HS-27A (cell line): Measurements from ENCODE around the gene SEMA4C.
"Not testable (repeated sequence)": the region's sequence is repeated elsewhere in the genome, so short reads cannot be mapped to it uniquely, and the experiment has no call there.

Experiments used
- DNase-seq: peaks from one replicate; pipeline ENCODE4 v3.0.0-alpha.2; 2012; ENCODE audit warnings: low read depth, missing footprints

Gene SEMA4C

DNA sequence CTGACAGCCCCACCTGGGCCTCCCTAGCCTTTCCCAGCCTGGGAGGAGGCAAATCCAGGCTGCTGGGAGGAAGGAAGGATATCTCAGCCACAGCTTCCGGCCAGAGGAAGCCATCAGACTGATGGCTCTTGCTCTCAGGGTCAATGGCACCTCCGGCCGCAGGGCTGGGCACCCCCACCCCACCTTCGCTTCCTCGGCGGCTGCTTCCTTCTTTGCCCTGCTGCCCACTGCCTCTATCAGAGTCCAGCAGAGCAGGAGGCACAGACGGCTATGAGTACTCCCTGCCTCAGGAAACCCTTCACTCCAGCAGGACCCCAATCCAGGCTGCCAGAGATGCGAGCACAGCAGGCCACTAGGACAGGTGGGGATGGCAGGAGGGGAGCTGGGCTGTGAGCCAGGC lies 3.3 kb downstream of the SEMA4C start:
- no peak for DNase-seq

DNA sequence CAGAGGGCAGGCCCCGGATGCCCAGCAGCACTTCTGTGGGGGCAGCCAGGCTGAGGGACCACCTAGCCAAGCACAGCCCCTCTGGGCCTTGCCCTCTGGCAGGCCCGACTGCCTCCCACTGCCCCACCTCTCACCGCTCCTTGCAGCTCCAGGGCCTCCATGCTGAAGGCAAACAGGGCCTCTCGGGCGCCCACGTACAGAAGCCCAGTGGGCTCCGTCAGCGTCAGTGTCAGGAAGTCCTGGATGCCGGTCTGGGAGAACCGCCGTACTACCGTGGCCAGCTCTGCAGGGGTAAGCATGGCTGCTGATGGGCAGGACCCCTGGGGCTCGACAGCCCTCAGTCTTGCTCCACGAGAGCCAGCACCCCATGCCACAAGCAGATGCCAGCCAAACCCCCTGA lies 3.7 kb downstream of the SEMA4C start:
- DNase-seq: no peak

DNA sequence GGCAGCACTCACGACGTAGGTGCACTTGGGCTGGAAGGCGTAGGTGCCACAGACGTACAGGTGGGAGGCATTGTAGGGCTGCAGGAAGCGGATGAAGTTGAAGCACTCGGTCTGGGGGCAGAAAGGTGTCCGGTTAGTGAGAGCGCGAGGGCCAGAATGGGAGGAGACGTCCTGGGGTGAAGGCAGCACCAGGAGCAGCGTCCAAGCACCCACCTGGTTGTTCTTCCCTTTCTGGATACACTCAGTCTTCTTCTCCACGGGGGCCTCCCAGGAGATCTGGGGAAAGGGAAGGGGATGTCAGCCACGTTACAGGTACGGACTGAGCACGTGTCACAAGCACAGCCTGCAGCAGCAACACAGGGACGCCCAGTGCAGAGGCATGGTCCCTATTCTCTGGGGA lies 4.2 kb downstream of the SEMA4C start:
- no peak for DNase-seq

DNA sequence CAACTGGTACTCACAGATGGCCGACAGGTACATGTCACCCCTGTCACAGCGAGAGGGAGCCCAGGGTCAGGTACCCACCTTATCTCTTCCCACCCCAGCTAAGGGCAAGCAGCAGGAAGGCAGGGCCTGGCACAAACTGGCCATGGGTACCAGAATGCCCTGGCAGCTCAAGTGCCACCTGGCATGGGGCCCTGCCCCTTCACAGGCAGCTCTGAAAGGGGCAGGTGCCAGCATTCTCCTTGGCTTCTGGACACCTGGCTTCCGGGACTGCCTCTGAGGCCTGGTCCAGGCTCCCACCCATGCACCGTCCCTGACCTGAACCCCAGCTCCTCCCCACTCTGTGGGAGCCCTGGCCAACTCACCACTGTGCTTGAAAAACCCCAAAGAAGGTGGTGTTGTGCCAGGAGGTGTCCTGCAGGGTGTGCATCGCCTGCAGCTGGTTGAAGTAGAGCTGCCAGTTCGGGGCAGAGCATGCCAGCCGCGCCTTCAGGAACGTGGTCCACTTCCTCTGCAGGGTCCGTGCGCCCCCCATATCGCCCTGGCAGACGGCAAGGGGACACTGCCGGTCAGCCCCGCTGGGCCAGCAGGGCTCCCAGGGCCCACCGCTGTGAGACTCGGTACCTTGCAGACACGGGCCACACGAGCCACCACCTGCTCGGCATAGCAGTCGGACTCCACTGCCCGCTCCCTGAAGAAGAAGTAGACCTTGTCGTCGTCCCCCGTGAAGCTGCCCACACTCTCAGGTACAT lies 5.4 kb downstream of the SEMA4C start:
- DNase-seq: no peak

DNA sequence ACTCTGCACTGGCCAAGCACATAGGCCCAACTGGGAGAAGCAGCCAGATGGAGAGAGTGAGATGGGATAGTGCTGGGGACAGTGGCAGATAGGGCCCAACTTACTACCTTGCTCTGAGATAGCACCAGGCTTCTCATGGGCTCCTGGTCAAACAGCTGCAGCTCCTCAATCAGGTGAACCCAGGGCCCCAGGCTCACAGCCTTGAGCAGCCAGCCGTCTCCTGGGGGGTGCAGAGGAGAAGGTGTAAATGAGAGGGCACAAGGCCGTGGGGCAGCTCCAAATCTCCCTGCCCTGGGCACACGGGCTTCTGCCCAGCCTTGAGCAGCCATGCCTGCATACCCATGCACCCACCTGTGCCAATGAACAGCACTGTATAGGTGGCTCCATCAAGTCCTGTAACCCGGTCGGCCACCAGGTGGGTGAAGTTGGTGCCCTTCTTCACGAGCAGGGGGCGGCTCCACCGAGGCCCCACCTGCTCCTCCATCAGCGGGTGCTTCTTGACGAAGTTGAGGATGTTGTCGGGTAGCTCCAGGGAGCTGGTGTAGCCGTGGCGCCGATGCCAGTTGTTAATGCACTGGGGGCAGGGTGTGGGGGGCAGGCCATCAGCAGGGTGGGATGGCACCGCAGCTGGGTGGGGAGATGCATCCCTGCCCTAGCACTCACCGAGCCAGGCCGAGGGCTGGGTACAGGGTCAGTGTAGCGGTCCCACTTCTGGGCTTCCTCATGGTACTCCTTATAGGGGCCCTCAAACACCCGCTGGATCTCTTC lies 6.1 kb downstream of the SEMA4C start:
- DNase-seq: no peak

DNA sequence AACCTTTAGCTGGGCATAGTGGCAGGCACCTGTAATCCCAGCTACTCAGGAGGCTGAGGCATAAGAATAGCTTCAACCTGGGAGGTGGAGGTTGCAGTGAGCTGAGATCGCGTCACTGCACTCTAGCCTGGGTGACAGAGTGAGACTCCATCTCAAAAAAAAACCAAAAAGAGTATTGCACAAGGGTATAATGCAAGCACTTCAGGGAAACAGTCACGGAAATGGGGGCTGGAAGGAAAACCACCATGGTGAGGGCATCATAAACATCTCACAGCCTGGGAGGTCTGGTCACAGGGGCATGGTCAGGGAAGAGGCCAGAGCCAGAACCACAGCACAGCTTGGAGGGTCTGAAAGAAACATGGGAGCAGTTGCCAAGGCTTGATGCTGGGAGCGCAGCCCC lies 6.8 kb downstream of the SEMA4C start:
- DNase-seq: not testable (repeated sequence)

DNA sequence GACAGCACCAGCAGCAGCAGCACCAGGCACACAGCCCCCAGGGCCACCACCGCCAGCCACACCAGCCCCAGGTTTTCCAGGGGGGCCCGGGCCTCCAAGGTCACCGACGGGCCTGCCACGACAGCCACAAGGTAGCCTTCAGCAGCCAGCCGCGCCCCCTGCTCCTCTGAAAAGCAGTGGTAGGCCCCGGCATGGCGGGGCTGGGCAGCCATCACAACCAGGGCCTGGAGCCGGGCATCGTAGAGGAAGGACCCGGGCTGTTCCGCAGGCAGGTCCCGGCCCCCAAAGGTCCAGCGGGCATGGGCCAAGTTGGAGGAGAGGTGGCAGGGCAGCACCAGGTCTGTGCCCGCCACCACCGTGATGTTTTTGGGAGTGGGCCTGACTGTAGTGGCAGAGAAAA lies 8.8 kb downstream of the SEMA4C start:
- DNase-seq: no peak

DNA sequence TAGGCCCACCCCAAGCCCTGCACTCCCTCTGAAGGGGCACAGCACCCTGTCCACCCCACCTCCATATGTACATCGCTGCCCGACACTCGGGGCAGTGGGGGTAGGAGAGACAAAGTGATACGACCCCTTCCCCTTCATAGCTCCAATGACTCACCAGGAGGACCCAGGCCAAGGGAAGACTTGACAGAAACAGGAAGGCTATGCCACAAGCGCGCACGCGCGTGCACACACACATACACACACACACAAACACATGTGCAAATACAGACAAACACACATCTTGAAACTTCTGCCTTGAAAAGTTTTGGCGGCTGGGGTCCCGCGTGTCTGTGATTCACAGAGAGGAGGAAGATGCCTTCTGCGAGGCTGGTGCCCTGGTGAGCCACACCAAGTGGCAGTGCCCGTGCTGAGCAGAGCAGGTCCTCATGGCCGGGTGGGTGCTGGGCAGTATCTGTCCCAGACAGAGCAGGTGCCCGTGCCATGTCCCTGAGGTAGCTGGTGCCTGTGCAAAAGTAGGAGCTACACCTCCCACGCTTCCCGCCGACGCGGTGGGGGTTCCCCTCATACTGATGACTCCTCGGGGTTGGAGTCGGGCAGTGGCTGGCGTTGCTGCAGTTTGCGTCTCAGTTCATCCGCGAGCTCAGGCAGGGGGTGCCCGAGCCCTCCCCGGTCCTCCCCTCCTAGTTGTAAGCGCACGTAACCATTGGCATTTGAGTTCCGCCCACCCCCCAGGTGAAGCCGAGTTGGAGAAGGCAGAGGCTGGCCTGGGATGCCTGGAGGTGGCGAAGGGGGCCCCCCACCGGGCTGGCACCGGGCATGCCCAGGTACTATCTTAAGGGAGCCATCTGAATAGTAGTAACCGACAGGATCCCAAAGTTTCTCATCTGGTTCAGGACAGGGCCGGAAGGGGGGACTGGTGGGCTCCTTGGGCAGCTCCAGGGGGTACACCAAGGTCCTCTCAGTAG lies 9.5 kb downstream of the SEMA4C start:
- no peak for DNase-seq

DNA sequence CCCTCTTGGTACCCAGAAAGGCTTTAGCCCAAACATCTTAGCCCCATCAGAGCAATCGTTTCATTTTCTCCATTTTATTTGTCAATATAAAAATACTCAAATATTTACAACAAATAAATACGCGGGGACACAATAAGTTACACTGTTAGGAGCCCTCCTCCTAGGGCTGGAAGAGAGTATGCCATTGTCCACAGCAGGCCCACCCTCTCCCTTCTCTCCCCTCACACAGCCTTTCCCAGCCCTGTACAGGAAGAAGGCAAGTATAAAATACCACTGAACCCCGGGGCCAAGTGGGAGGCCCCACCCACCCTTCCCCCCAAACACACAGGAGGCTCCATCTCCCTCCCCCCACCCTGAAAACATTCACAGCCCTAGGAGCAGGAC lies 10.2 kb downstream of the SEMA4C start:
- DNase-seq: no peak

DNA sequence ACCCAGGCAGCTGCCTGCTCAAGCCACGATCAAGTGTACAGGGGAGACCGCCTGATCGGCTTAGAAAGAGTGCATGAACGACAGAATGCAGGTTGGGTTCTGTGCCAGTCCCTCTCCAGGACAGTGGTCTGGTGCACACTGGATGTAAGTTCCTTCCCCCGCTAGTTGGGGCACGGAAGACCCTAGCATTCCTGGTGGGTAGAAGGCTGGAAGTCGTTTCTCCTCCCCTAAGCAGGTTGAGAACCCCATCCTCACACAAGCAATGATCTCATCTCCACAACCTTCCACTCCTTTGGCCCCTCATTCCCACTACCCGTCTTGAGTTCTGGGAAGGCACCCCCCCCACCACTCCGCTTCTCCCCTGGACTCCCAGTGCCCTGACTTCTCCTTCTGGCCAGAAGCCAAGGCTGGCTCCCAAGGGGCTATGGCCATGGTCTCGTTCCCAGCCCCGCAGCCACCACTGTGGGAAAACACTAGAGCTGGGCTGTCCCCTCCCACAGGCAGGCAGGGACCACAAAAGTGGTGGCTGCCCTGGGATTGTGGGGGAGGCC lies 10.7 kb downstream of the SEMA4C start:
- DNase-seq: no peak

DNA sequence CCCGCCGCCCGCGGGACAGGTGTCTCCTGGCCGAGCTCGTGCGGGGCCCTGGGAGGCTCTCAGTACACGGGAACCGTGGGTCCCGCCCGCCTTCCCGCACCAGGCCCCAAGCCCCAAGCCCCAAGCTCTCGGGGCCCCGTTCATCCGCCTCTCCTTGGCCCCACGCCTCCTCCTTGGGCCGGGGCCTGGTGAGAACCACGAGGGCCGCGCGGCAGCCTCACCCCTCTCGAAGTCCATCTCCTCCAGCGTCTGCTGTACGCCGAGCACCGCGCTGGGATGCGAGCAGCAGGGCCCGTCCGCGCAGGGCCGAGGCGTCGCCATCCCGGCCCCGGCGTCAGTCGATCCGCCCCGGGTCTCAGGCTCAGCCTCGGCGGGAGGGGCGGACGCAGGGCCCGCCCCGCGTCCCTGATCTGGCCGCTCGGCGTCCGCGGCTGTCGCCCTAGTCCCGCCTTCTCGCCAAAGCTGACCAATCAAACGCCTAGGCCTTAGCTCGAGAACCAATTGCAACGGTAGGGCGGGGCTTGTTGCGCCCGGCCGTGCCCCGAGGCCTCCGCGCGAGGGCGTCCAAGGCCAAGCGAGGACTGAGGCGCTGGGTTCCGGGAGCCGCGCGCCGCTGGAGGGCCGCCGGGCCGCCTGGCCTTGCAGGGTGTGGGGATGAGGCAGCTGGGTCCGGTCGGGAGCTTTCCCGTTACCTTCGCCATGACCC lies 12.1 kb downstream of the SEMA4C start, which contains the start of gene ANKRD39:
Gene ANKRD39, minus strand, starts transcription at position 350 of the 706 bp plus-strand sequence. Its CDS starts 29 bp downstream, at position 321.
- peak; percentile 97 for DNase-seq

DNA sequence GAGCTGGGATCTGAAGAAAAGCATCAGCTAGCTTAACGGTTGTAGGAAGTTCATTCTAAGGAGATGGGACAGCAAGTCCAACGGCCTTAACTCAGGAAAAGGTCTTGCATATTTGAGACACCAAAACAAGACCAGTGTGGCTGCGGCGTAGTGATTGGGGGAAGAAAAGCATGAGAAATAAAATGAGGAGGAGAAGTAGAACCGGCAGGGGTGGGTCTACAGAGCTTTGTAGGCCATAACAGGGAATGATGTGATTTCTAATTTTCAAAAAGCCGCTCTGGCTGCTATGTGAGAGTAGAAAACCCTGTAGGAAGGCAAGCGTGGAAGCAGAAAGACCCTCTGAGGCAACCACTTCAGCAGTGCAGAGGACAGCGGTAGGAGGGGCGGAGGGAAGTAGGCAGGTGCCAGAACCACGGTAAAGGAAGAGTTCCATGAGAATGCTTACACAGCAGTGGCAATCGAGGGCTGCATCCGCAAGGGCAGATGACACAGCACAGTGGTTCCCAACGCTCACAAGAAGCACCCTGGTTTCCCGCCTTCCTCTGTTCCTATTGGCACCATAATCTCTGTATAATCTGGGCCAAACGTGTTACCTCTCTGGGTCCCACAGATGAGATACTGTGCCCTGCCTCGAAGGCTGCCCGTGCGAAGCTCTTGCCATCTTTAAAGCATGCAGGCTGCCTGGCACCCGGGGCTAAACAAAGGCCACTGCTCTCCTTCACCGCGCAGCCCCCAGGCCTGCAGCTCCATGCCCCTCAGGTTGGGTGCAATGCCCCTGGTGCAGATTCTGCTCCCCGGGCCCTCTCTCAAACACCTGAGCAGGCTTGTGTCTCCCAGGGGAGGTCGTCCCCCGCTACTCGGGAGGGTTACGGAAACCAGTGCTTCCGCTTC lies 12.9 kb downstream of the SEMA4C start:
- no peak for DNase-seq

DNA sequence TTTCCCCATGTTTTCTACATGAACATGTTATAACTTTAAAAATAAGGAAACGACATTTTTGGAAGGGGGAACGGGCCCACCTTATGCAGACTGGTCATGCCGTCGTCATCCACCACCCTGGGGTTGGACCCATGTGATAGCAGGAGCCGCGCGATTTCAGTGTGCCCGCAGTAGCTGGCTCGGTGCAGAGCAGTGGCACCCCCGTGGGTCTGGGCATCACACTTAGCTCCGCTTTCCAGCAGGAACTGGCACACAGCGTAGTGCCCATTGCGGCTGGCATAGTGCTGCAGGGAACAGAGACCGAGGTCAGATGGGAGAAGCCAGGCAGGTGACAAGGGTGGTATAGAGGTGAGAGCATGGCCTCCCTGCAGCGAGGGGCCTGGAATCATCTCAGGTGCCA lies 16.6 kb downstream of the SEMA4C start:
- DNase-seq: no peak

DNA sequence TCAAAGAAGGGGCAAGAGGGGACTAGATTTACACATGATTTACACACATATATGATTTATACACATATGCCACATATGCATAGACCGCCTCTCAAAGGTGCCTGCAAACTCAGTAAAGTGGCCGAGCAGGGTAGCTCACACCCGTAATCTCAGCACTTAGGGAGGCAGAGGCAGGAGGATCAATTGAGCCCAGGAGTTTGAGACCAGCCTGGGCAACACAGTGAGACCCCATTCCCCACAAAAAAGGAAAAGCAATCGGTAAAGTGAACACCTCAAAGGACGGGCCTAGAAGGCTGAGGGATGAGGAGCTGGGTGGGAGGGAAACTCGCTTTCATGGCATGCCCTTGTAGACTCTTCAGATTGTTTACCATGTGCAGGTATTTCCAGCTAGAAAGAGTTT lies 17.2 kb downstream of the SEMA4C start:
- DNase-seq: no peak

DNA sequence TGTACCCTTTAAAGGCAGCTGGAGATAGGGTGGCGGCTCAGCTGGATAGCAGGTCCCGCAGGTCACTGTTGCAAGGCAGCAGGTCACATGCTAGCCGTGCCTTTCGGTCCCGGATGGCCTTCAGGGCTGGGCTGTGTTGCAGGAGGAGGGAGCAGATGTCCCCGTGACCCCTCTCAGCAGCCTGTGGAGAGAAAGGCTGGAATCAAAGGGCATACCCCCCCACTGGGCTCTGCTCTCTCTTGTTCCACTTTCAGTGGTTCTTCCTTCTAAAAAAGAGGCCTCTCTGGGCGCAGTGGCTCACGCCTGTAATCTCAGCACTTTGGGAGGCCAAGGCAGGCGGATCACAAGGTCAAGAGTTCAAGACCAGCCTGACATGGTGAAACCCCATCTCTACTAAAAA lies 21.6 kb downstream of the SEMA4C start:
- DNase-seq: no peak

DNA sequence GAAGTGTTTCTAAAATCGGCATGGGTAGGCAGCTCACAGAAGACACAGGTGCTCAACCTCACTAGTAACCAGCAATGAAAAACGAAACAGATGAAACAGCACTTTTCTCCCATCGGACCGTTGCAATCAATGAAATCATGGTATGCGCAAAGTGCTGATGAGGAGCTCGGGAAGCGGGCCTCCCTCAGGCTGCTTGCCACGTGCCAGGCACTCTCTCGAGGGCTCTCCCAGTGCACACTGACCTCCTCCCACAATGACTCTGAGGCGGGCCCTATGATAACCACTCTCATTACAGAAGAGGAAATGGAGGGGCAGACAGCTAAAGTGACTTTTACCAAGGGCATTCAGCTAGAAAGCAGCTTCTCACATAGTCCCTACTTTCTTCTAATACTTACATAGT lies 22.3 kb downstream of the SEMA4C start:
- no peak for DNase-seq

DNA sequence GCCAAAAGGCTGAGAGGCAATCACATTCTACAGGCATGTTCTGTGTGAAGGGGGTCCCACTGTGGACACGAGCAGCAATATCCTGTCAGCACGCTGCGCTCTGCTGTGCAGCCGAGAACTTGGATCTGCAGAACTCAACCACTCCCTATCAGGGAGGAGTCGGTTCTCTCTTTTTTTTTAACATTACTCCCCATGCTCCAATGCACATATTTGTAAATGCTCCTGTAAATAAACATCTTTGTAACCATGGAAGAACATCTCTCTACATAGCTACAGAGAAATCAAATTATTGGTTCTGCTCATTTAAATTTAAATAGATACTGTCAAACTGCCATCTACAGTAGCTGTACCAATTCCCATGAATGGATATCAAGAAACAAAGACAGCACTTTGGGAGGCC lies 23.1 kb downstream of the SEMA4C start:
- DNase-seq: no peak

DNA sequence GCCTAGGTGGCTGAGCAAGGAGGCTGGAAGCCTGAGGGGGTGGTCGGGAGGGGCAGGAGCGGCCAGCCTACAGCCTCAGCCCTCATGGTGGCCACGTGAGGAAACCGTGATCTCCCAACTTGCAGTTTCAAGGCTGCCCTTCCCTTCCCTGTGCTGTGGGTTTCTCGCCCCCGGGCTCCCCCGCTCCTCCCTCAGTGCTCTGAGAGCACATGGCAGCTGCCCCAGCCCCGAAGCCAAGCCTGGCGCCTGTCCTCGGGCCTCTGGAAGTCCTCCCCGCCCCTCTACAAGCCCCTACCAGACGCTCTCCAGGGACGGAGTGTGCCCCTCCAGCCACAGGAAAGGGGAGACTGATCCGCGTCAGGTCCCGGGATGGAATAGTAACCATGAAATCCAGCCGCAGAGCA lies 25.5 kb downstream of the SEMA4C start:
- DNase-seq: no peak

DNA sequence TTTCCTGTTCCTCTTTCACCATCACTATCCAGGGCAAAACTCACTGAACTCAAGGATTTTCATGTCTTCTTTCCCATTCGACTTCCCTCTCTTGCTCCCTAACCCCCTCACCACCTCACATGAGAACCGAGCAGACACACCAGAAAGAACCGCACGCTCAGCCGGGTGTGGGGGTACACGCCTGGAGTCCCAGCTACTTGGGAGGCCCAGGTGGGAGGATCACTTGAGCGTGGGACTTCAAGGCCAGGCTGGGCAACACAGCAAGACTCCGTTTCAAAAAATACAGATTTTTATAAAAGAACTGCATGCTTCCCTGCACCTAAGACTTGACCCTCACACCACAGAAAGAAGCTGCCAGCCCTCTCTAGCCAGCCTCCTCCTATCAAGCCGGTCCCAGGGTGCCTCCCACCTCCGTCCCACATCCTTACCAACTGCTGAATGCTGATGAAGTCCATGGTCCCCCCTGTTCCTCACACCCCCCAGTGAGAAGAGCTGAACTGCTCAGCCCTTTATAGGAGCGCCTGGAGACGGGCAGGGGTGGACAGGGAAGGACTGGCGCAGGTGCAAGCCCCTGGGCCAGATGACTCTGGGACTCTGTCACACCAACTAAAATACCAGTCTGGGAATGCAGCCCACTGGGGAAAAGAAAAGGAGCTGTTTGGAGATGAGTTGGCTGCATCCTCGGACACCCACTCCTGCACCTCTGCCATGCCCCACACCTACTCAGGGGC lies 26.2 kb downstream of the SEMA4C start, which contains the start of gene ANKRD23:
Gene ANKRD23, minus strand, starts transcription at position 484 of the 731 bp plus-strand sequence. Its CDS starts 29 bp downstream, at position 455.
- no peak for DNase-seq

DNA sequence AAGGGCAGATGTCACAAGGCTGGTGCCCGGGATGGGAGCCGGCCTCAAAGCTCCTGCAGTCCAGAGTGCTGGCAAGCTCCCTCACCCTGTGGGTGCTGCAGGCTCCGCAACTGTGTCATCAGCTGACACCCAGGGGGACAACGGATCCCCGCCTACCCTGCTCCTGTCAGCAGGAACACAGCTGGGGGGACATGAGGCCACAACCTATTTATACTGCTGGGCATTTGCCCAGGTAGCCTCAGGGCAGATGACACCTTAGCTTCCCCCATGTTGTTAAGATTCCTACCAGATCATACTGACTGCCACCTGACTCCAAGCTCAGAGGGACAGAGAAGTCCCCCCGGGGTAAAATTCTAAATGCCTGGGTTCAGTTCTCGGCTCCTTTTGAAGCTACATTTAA lies 27.3 kb downstream of the SEMA4C start:
- DNase-seq: no peak
